Suppressor macrophage treated with lipopolysaccharide for 4 hours (primary cell): ENCODE results near the gene TMEM45A.
"Not testable (repeated sequence)": the region's sequence is repeated elsewhere in the genome, so short reads cannot be mapped to it uniquely, and the experiment has no call there.

Experiments used
- DNase-seq: peaks from one replicate; pipeline ENCODE4 v3.0.0-alpha.2; 2020

Gene TMEM45A

GRCh38 chr3:100578646-100579045, 86.2 kb downstream of the TMEM45A start:
- no peak for DNase-seq

GRCh38 chr3:100580147-100580546, 87.7 kb downstream of the TMEM45A start:
- DNase-seq: no peak

DNA sequence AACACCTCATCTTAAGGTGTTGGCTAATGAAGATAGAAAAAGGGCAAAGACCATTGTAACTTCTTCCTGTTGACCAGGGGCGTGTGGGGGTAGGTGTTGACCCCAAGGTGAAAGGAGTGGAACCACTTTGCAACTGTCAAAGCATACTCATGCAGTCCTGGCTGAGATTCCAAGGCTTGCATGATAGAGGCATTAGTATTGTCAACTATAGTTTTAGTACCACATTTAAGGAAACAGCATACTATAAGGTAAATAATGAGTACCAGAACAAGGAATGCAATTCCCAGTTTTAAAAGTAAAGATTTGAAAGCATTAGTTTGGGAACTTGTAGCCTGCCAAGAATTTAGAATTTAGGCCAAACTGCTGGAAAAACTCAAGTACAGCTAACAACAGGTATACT, 89.2 kb downstream of the TMEM45A start:
- no peak for DNase-seq

- DNase-seq: not testable (repeated sequence)
Measured at GRCh38 chr3:100582157-100582556, 89.7 kb downstream of the TMEM45A start.

GRCh38 chr3:100584101-100584660, 91.8 kb downstream of the TMEM45A start:
- DNase-seq: no peak

DNA sequence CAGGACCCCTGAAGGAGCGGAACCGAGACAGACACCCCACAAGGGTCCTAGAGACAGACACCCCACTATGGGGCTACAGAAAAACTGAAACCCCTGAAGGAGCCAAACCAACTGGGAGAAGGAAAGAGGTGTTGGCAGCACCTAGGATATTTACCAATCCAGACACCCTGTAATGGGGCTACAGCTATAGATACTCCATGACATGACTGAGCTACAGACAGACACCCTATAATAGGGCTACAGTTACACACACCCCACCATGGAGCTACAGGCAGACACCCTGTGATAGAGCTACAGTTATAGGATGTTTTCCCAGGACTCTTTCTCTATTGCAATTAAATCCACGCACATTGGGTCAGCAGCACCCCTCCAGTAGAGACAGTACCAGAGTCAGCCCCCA, 94.4 kb downstream of the TMEM45A start:
- no peak for DNase-seq

- no peak for DNase-seq
Measured at GRCh38 chr3:100588251-100588650, 95.8 kb downstream of the TMEM45A start.

GRCh38 chr3:100590114-100590839, 97.9 kb downstream of the TMEM45A start:
- DNase-seq: peak; percentile 83

DNA sequence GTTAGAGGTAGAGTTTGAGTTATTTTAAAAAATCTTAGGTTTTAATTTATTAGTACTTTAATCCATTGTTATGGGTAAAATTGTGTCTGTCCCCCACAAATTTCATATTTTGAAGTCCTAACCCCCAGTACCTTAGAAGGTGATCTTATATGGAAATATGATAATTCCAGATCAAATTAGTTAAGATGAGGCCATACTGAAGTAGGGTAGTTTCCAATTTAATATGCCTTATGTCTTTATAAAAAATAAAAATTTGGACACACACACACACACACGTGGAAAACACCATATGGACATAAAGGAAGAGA, 98.4 kb downstream of the TMEM45A start:
- no peak for DNase-seq

DNA sequence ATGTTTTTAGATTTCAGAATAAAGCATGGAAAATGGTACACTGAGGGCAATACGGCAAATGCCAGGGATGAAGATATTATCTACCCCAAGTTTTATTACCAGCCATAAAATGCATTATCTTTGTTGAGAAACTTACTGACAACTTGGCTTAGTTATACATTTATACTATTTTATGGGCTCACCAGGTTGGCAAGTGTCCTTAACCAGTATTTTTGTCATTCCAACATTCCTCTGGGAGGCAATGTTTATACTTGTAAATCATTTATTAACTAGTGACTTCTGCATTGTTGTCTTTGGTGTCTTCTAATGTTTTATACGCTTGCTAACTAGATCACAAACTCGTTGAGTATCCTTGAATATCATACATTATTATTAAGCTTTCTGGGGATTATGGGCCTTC, 99.0 kb downstream of the TMEM45A start:
- DNase-seq: no peak

DNA sequence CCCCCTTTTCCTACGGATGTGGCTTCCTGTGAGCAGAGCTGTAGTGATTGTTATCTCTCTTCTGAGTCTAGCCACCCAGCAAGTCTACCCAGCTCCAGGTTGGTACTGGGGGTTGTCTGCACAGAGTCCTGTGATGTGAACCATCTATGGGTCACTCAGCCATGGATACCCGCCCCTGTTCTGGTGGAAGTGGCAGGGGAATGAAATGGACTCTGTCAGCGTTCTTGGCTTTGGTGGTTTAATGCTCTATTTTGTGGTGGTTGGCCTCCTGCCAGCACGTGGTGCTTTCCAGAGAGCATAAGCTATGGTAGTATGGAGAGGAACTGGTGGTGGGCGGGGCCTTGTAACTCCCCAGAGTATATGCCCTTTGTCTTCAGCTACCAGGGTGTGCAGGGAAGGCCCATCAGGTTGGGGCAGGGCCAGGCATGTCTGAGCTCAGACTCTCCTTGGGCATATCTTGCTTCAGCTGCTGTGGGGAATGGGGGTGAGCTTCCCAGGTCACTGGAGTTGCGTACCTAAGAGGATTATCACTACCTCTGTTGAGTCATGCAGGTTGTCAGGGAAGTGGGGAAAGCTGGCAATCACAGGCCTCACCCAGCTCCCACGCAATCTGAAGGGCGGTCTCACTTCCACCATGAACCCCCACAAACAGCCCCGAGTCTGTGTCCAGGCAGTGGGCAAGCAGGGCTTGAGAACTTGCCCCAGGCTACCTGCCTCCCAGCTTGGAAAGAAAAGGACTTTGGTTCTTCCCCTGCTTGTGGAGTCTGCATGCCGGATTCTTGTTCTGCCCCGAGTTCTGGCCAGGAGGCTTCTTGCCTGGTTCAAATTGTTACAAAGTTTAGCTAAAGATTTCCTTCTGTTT, 108.0 kb downstream of the TMEM45A start:
- DNase-seq: peak; percentile 20

DNA sequence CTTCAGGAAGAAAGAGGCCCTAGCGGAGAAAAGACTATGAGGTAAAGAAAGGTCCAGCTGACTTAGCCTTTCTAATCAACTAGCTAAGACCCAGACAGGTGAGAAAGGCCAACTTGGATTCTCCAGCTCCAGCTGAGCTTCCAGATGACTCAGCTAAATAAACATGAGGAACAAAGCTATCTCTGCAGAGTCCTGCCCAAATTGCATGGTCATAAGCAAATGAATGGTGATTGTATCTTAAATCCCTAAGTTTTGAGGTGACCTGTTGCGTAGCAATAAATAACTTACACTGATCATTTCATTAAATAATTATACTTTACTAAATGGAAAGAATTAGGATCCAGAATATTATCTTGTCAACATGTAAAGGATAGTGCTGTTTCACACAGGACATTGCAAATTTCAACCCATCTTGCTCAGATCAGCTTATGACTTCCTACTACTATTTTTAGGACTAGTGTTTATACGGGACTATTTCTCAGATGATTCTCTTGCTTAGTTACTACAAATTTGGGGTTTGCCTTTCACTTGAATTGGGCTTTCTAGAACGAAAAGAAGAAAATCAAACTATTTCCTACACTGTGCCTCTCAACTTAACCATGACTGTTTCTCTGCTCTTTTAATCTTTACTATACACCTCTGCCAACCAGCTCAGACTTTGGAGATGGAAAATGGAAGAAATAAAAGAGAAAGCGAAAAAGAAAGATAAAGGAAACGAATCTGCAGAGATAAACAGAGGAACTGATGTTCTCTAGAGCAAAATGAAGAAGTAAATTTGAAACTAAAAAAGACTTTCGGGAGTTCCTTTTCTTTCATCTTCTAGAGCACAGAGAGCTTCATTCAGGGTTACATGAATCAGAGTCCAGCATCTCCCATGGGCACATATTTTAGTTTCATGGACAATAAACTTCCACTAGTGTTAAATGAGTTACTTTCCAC, 110.4 kb downstream of the TMEM45A start:
- peak; percentile 74 for DNase-seq

- peak; percentile 33 for DNase-seq
Measured at GRCh38 chr3:100603469-100603868, 111.0 kb downstream of the TMEM45A start.

DNA sequence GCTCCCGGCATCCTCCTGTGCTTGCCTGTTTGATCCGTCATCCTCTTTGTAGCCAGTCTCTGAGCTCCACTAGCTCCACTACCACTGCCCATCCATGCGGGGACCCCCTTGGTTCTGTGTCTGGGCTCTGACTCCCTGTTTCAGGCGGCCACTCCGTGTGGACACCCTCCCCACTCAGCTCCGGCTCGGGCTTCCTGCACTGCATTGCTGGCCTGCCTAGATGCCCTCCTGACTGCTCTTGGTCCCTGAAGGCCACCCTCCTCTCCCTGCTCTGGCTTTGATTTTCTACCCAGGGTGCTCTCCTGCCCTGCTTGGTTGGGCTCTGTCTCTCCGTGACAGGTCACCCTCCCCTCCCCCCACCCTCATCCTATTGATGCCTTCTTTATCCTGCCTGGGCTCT, 112.9 kb downstream of the TMEM45A start:
- DNase-seq: no peak

DNA sequence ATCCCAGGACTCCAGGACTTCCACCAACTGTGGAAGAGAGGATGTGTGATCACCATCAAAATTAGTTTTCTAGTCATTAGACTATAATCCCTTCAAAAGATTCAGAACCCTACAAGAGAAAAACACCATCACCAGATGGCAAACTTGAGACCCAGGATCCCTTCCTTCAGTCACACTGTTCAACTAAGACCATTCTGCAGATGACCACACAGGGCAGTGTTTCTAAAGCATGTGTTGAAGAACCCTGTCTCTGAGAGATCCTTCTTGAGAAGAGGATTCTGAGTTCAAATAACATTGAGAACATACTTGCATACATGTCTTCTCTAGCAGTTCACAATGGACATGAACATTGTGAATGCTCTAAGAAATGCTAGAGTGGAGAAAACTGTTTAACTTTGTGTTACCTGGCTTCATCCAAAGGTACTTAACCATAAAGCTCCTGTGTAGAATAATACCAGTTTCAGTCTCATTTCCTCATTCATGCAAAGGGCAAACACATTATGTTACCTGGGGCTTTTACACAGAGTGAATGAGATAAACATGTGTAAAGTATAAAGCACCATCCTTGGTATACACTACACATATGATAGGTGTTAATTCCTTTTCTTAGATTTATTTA, 114.6 kb downstream of the TMEM45A start:
- no peak for DNase-seq

DNA sequence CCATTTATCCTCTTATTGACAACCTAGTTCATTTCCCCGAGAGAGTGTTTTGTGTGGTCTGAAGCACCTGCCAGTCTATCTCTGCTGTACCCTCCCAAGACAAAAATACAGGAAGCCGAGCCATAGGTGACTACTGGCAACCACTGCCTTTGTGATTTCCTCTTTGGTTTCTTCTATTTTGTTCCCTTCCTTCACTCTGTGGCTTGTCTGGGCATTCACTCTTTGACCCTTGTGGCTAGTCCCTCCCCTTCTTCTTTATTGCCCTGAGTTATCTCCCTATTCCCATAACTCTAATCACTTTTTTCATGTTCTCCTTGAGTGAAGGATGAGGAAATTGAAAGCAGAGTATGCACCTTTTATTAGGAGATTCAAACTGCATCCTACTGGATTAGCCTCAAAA, 116.9 kb downstream of the TMEM45A start, which contains the start of gene ADGRG7:
Gene ADGRG7, plus strand, starts transcription at position 297 of the 400 bp plus-strand sequence. CDS start 256 bp downstream, outside the sequence.
- no peak for DNase-seq

DNA sequence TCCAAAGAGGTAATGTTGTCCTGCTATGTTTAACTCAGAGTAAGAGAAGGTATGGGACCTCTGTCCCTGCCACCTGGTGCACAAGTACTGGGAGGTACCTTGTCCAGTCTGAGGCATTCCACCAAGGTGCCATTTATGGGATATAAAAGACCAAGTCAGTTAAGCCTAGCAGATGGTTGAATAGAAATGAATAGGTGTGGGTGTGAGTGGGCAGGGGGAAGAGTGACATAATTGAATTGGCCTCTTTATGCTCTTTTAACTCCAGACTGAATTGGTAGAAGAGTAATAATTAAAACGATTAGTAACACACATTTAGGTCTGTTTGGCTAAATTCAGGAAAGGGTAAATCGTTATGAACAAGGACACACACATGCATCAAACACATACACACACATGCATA, 117.5 kb downstream of the TMEM45A start:
- no peak for DNase-seq

- no peak for DNase-seq
Measured at GRCh38 chr3:100611221-100611620, 118.8 kb downstream of the TMEM45A start.

GRCh38 chr3:100613721-100614390, 121.4 kb downstream of the TMEM45A start:
- no peak for DNase-seq

DNA sequence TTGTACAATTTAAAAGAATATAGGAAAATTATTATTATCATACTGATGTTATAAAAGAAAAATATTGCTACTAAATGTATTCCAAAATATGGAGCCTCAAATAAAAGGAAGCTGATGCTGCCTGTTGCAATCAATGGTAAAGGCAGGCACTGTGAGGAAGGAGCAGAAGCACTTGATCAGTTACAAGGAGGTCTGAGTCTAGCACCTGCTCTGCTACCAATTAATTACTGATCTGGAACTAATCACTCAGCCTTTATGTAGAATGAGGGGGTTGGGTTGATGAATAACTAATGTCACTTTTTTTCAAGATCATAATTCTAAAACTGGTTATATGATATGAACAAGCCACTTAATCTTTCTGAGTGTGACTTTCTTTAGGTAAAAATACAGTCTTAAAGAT, 122.5 kb downstream of the TMEM45A start:
- no peak for DNase-seq

DNA sequence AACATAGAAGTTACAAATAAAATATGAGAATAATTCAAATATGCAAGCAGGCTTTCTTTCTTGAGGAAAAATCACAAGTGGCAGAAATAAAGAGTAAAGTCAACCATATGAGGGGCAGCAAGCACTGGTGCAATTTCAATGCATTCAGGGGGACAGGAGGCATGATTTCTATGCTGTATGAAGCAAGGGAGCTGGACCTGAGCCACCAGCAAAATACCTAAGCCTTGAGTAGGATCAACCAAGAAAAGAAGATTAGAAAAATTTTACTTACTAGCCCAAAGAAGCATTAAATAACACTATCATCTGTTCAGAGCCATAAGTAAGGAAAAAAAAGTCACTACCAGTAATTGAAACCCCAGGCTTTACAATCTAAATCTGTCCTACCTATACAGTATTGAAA, 123.3 kb downstream of the TMEM45A start:
- DNase-seq: no peak

- DNase-seq: no peak
Measured at GRCh38 chr3:100621251-100621650, 128.8 kb downstream of the TMEM45A start.
